ENCODE measurements around the gene NIF3L1.

The NIF3L1 gene

GRCh38 chr2:200888704-200889625 lies at the start of gene NIF3L1, which contains the start of gene PPIL3:
Gene NIF3L1 (plus strand): TSS chr2:200889371. CDS start chr2:200891944, 2,573 bp downstream.
Gene PPIL3 (minus strand): TSS chr2:200889077. CDS start chr2:200887615, 1,462 bp downstream.
- FAIRE-seq, result peak; percentile 93

- no peak for FAIRE-seq
Measured at GRCh38 chr2:200839513-200839912, 49.7 kb upstream of the NIF3L1 start.

GRCh38 chr2:200843993-200844948 lies 44.9 kb upstream of the NIF3L1 start:
- no peak for FAIRE-seq

DNA sequence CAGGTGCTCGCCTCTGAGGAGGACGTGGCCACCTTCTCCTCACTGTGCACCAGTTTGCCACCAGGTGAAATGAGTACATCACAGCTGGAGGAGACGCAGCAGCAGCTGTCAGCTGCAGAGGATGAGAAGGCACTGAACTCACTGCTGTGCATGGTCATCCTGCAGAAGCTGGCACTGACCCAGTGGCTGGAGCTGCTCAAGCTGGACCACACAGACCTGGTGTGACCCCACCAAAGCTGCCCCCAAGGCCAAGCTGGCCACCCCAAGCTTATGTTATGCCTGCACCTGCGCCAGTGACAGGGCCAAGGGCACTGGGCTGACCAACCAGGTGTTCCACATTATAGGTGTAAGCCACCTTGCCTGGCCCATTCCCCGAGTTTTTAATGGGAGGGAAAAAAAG lies 44.0 kb upstream of the NIF3L1 start:
- no peak for FAIRE-seq

GRCh38 chr2:200845669-200846325 lies 43.4 kb upstream of the NIF3L1 start:
- FAIRE-seq, result no peak

GRCh38 chr2:200847269-200847668 lies 41.9 kb upstream of the NIF3L1 start:
- no peak for FAIRE-seq

- FAIRE-seq, result no peak
Measured at GRCh38 chr2:200847939-200848338, 41.2 kb upstream of the NIF3L1 start.

GRCh38 chr2:200850512-200851256 lies 38.5 kb upstream of the NIF3L1 start:
- FAIRE-seq, result no peak

GRCh38 chr2:200851398-200852248 lies 37.5 kb upstream of the NIF3L1 start:
- no peak for FAIRE-seq

GRCh38 chr2:200852605-200853004 lies 36.6 kb upstream of the NIF3L1 start:
- FAIRE-seq, result no peak

DNA sequence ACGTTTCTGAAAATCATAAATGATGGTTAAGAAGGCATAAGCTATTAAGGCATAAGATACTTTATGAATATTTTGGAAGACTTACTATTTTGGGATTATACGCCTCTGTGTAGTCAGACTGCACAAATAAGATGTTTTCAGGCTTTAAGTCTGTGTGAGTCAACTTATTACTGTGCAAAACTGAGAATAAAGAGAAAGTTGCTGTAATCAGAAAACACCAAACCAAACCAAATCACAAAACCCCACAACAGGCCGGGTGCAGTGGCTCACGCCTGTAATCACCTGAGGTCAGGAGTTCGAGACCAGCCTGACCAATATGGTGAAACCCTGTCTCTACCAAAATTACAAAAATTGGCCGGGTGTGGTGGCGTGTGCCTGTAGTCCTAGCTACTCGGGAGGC lies 32.4 kb upstream of the NIF3L1 start:
- FAIRE-seq, result no peak

- no peak for FAIRE-seq
Measured at GRCh38 chr2:200860092-200860795, 28.9 kb upstream of the NIF3L1 start.

DNA sequence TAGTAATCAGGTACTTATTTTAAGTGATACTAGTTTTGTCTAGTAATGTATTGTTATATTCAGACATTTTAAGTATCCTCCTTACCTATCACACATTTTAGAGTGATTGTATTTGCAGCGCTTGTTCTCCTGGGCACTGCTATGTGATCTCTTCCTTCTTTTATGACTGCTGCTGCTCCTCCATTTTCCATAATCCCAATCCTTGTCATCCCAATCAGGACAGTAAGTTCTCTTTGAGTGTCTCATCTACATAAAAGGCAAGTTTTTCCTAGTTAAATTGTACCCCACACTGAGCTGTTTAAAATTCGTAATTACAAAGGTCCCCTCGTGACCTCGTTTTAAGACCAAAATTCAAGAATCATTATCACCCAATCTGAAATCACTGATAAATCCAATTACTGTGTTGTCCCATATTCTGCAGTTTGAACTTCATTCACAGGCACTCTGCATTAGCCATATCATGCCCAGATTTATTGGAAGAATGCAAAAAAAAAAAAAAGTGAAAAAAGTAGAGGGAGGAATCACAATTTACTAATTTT lies 27.5 kb upstream of the NIF3L1 start:
- no peak for FAIRE-seq

GRCh38 chr2:200862532-200863000 lies 26.6 kb upstream of the NIF3L1 start:
- no peak for FAIRE-seq

GRCh38 chr2:200863782-200864175 lies 25.4 kb upstream of the NIF3L1 start:
- no peak for FAIRE-seq

DNA sequence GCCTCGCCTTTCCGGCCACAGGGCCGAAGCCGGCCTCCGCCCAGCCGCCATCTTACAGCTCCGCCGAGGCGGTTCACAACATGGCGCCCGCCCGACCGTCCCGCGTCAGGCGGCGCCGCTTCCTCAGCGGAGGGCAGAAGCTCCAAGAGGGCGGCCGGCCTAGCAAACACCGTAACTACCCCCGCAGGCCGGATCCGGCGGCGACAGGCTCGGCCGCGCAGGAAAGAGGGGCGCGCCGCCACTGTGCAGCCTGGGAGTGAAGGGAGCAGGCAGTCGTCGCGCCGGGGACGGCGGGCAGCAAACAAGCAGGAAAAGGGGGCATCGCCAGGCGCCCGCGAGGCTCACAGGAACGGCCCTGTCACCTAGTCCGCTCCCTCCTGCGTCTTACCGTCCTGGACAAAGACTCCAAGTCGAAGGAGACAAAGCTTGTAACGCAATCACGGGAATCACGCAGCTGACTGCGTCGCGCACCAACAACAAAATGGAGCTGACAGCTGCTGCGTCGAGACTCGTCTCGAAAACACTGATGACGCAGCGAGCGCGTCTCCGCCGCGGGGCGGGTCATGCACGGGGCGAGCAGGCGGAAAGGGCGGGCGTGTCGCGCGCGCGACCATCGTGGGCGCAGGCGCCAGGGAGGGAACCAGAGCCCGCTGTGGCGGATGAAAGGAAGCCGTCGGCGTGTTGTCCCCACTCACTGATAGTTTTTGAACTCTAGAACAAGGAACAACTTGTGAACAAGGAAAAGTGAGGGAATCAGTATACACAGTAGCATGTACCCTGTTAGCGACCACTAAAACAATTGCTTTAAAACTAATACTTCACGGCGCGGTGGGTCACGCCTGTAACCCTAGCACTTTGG lies 24.8 kb upstream of the NIF3L1 start, which contains the start of gene CLK1:
CLK1 (minus strand) TSS at position 483 of the 859 bp plus-strand sequence. CDS start 2,796 bp downstream, outside the sequence.
- no peak for FAIRE-seq

- no peak for FAIRE-seq
Measured at GRCh38 chr2:200869014-200869413, 20.2 kb upstream of the NIF3L1 start.

DNA sequence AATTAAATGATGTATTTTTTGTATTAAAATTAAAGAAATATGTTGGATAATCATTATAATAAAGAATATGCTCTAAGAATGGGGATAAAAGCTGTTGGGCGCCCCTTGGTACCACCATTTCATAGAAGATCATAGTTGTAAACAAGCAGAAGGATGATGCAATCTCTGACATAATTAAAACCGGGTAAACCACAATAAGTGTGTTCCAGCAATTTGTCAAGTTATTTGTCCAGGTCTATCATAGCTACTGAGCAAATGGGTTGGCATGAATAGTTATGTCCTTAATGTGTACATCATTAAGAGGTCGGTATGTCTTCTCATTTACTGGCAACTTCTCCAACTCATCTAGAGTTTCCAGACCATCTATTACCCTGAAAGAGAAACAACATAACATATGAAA lies 18.0 kb upstream of the NIF3L1 start:
- FAIRE-seq, result no peak

GRCh38 chr2:200873560-200873959 lies 15.6 kb upstream of the NIF3L1 start:
- no peak for FAIRE-seq

Data from A204.1 (cell line).